ENCODE results near the gene CHPF. TPM values are rescaled to one million over a fixed set of nuclear protein-coding genes. Genes with fewer than 3 reads are reported as not detected.
A peak's percentile ranks its signal among the peaks of the same experiment; 100 is the strongest.

CHPF gene
- polyA plus RNA-seq, 3 donors, result 17.6 to 40.6 (median 33.8) TPM

DNA sequence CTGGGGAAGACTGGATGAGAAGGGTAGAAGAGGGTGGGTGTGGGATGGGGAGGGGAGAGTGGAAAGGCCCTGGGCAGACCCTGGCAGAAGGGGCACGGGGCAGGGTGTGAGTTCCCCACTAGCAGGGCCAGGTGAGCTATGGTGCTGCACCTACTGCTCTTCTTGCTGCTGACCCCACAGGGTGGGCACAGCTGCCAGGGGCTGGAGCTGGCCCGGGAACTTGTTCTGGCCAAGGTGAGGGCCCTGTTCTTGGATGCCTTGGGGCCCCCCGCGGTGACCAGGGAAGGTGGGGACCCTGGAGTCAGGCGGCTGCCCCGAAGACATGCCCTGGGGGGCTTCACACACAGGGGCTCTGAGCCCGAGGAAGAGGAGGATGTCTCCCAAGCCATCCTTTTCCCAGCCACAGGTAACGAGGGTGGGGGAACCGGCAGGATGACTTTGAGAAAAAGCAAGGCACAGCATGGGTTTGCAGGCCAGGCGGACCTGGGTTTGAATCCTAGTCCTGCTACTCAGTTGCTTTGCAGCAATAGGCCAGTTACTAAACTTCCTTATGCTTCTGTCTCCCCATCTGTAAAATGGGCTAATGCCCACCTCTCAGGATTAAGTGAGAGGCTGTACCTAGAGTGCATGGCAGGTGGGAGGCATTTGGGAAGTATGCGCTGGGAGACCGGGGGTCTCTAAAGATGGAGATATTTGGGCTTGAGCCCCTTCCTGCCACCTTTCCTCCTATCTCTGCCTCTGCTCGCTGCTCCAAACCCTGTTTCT is 28.8 kb upstream of the CHPF start, which contains the start of gene INHA:
INHA (plus strand) TSS at position 74 of the 765 bp plus-strand sequence; CDS start at position 139, 65 bp downstream.
- DNase-seq (ENCODE audit: extremely low read depth in 1 of 11, low read depth in 9 of 11, low spot score in 4 of 11), result no peak

DNA sequence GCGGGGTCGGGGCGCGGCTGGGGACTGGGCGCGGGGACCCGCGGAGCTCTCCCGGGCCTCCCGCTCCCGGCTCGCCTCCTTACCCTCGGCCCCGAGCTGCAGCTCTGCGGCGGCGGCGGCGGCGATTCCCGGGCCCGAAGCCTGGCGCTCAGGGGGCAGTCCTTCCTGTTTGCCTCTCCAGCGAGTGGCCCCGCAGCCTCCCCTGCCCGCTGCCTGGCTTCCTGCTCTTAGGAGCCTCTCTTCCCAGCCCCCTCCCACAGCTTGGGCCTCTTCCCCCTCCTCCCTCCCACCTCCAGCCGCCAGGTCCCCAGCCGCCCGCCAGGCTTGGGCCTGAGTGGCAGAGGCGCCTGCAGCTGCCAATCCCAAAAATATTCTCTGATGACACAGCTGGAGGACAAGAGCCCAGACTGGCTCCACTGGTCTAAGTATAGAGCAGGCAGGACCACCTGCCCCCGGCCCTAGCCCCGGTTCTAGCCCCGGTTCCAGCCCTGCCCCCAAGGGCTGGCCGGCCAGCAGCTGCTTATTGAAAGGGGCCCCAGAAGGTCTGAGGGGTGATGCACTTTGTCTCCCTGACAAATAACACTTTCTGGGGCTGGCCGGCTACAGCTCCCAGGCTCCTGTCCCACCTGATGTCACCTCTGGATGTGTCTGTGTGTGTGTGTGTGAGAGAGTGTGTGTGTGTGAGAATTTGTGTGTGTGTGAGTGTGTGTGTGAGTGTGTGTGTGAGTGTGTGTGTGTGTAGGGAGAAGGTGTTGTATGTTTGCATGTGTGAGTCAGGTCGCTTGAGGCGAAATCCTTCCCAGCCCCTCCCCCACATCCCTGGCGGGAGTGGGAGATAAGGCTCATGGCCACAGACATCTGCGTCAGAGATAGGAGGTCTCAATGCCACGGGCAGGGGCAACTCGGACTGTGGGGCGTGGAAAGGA is 28.0 kb upstream of the CHPF start, which contains the start of gene OBSL1:
OBSL1 (minus strand) TSS at position 229 of the 926 bp plus-strand sequence. CDS start 307 bp downstream, outside the sequence.
- peak in 6 of 11 donors; percentile 53 to 82 (median 72) for DNase-seq (ENCODE audit: extremely low read depth in 1 of 11, low read depth in 9 of 11, low spot score in 4 of 11)

DNA sequence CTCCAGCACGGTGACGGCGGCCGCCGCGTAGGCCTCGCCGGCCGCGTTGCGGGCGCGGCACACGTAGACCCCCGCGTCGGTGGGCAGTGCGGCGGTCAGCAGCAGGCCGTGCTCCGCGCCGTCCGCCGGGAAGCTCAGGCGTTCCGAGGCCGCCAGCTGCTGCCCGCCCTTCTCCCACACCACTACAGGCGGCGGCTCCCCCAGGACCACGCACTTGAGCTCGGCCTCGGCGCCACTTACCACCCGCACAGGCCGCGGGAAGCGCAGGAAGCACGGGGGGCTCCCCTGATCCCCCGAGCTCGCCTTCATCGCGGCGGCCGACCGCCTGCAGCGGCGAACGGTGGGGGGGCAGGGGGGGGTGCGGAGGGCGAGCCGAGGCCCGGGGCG is 27.3 kb upstream of the CHPF start:
- DNase-seq (ENCODE audit: extremely low read depth in 1 of 11, low read depth in 9 of 11, low spot score in 4 of 11), result no peak

DNA sequence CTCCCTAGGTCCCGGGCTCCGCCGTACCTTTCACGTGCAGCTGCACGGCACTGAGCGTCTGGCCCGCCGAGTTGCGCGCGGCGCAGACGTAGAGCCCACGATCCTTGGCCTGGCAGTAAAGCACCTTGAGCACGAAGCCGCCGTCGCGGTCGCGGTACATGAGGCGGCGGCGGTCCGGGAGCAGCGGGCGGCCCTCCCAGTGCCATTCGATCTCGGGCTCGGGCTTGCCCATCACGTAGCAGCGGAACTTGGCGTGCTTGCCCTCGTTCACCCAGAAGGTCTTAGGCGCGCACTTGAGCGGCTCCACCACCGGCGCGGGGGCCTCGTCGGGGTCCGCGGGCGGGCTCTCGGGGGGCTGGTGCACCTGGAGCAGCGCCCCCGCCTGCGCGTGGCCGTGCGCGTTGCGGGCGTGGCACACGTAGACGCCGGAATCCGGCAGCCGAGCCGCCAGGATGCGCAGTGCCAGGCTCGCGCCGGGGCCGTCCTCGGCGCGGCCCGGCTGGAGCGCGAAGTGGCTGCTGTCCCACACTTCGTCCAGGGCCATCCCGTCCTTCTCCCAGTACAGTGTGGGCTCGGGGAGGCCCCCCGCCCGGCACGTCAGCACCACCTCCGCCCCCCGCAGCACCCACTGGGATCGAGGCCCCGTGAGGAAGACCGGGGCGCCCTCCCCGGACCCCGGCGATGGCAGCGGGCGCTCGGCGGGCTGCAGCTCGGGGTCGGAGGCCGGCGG is 26.8 kb upstream of the CHPF start:
- no peak for DNase-seq (ENCODE audit: extremely low read depth in 1 of 11, low read depth in 9 of 11, low spot score in 4 of 11)

DNA sequence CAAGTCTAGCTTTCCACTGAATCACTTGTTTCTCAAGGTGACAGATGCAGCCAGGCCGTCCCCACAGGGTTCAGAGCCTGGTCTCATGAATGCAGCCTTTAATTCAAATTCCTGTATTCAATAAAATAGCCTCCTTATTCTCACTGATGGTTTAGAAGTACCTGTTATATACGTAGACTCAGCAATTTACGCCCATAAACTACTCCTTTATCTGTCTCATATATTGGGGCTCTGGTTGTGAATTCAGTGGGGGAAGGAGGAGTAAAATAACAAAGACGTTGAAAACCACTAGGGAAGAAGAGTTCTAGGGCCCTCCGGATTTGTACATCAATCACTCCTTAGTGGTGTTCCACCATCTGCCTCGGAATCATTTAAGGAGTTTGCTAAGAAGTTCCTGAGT is 26.0 kb upstream of the CHPF start:
- DNase-seq (ENCODE audit: extremely low read depth in 1 of 11, low read depth in 9 of 11, low spot score in 4 of 11), result no peak

DNA sequence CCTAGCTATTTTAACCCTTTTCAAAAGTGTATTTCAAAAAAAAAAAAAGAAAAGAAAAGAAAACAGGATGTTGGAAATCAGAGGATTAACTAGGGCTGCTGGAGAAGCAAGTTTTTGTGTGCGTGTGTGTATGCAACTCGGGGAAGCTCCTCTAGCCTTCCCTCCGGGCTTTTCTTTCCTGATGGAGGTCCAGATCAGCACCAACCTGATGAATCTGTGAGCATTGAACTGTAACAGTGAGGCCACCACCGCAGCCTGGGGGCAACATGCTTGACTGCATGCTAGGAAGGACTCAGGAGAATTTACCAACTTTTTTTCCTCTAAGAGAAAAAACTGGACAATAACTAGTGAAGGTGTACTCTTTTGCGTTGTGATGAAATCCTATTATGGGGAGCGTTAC is 25.4 kb upstream of the CHPF start:
- peak in 1 of 11 donors; percentile 32 for DNase-seq (ENCODE audit: extremely low read depth in 1 of 11, low read depth in 9 of 11, low spot score in 4 of 11)

DNA sequence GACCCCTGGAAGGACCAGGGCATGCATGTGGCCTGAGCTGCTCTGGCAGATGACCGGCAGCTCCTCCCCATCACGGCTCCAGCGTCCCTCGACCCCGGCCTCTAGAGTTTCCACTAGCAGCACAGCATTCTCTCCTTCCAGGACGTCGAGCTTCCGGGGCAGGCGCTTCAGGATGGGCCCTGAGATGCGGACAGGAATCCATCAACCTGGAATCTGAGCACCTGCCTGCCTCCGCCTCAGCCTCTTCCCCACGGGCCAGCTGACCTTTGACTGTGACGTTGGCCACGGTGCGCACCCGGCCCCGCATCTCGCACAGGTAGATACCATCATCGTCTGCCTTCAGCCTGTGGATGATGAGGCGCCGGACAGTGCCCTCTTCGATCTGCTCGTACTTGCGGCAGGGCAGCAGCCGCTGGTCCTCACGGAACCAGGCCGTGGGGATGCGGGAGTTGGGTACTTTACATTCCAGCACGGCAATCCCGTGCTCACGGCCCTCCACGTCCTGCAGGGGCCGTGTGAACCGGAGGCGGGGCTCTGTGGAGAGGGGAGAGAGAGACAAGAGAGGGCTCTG is 24.3 kb upstream of the CHPF start:
- no peak for DNase-seq (ENCODE audit: extremely low read depth in 1 of 11, low read depth in 9 of 11, low spot score in 4 of 11)

DNA sequence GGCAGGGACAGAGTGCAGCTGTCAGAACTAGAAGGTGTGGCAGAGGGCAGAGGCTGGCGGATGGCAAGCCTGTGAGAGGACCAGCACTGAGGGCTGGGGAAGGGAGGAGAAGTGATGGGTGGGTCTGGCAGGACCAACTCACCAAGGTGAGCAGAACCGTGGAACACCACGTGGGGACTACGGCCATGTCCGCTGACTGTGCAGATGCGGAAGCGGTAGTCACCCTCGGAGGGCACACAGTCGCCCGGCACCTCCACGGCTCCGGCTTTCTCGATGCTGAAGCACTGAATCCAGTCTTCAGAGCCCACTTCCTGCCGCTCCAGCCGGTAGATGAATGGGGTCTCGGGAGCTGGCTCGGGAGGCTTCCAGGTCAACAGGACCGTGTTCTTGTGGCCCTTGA is 23.5 kb upstream of the CHPF start:
- no peak for DNase-seq (ENCODE audit: extremely low read depth in 1 of 11, low read depth in 9 of 11, low spot score in 4 of 11)

DNA sequence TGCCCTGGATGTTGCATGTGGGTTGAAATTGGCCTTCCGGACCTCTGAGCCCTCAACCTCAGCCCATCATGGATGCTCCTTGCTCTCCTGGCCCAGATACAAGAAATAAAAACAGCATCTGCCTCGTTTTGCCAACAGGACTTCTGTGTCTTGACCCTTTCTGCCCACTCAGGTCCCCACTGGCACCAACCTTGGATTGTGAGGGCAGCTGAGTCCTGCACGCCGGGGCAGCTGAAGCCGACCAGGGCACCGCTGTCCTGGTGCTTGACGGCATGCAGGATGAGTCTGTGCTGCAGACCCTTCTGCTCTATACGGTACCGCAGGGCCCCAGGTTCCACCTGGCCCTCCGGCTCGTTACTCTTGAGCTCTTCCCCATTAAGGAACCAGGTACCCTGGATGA is 23.0 kb upstream of the CHPF start:
- no peak for DNase-seq (ENCODE audit: extremely low read depth in 1 of 11, low read depth in 9 of 11, low spot score in 4 of 11)

DNA sequence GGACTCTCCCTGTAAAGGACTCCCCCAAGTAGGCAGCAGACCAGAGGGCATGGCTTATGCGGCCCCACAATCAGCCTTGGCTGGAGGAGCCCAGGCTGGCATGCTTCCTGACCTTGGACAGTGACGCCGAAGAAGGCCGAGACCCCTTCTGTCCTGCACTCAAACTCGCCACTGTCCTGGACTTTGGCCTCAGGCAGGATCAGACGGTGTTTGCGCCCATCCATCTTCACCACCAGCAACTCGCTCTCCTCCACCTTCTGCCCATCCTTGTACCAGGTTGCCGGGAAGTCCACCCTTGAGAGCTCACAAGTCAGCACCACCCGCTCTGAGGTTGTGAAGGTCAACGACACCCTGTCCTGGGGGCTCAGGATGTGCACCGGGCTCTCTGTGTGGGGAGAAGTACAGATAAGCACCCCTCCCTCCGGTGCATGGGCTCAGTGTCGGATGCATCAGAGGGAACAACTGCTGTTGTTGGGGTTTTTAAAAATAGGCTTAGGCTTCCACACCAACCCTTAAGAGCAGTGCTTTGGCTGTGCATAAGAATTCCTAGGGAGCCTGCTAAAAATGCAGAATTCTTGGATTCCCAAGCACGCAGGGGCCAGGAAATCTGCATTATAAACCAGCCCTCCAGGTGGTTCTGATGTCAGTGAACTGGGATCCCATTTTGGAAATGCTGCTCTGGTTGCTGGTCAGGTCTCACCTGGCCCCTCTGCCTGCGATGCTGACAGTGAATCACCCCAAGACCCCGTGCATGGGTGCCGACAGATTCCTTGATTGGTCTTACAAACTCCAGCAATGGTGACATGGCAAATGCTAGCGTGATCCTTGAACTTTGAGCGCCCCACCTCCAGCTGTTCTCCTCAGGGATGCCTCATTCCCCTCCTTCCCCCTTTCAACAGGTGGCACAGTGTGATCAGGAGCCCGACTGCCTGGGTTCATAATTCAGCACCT is 21.8 kb upstream of the CHPF start:
- DNase-seq (ENCODE audit: extremely low read depth in 1 of 11, low read depth in 9 of 11, low spot score in 4 of 11), result no peak

DNA sequence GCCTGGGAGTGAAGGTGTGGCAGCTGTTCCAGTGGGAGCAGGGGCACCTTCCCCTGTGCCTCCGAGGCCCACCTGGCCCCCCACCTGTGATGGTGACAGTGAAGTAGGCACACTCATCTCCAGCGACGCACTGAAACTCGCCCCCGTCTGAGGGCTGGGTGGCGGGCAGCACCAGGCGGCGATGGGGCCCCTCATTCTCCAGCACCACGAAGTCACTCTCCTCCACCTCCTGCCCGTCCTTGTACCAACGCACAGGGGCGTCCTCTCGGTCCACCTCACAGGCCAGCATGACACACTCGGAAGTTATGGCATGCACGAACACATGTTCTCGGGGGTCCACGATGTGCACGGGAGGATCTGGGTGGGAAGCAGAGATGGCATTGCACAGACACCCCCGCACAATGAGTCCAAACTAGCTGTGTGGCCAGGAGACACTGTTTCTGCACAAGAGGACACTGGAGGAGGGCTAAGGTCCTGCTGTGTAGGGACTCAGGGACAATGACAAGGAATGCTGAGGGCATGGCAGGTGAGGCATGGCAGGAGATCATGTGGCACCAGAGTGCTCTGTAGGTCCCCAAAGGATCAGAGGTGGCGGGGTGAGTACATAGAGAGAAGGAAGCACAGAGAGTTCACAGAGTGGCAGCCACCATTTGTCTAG is 19.8 kb upstream of the CHPF start:
- no peak for DNase-seq (ENCODE audit: extremely low read depth in 1 of 11, low read depth in 9 of 11, low spot score in 4 of 11)

DNA sequence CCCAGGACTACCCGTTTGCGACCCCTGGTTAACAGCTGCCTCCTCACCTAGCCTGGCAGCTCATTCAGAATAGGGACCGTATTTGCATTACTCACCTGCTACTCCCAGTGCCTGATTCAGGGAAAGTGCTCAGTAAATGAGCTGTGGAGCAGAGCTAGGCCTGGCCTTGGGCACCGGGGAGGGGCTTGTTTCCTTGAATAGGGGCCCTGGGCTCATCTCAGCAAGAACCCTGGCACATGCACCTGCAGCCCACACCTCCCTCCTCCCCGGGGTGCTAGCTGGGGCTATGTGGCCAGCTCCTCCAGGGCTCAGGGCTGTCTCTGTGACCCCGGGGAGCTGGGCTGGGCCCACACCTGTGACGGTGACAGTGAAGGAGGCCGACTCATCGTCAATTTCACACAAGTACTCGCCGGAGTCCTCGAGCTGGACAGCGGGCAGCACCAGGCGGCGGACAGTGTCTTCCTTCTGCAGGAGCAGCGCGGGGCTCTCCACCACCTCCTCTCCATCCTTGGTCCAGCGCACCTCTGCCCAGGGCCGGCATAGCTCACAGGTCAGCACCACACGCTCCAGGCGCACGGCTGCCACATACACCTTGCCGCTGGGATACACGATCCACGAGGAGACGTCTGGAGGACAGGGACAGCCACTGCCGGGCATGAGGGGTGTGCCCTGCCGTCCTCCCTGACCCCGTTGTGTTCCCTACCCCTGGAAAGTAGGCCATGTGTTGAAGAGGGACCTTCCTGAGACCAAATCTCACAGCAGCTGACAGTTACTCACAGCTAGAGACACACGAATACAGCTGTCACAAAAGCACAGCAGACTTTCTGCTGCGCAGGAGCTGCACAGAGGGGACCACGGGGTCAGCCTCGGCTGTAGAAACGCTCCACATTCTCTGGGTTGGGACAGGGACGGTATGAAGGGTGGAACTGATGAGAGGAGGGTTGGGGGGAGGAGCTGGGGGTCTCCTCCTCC is 18.7 kb upstream of the CHPF start:
- DNase-seq (ENCODE audit: extremely low read depth in 1 of 11, low read depth in 9 of 11, low spot score in 4 of 11), result no peak

DNA sequence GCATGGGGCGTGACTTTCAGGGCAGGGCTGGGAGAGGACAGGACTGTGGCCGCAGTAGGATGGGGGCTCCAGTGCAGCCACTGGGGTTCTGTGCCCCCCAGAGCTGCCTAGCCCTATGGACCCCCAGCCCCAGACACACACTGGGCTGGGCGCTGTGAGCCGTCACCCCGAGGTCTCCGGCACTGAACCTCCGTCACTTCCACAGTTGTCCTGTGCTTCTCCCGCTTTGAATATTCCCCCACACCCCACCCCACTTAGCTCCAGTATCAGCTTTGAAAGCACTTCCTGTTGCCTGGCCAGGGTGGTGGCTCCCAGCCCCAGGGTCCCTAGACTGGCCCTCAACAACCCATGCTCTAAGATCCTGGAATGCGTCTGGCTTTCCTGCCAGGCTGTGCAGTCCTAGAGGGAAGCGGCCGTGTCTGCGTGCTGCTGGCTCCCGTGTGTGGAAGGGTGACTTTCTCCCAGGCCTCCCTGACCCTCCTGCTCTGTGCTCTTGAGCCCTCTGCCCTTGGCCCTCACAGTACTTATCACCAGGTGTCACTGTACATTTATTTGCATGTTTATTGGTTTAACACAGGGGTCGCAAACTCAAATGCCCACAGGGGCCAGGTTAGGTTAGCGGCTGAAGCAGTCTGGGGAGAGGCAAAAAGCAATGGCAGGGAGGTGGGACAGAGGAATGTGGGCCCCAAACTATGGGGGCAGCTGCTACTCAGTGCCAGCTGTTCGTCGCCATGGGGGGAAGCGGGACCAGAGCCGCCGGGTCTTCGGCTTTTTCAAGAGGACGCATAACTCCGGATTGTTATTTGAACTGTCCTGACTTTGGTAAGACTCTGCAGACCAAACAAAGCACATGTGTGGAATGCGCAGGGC is 17.8 kb upstream of the CHPF start:
- DNase-seq (ENCODE audit: extremely low read depth in 1 of 11, low read depth in 9 of 11, low spot score in 4 of 11), result no peak

DNA sequence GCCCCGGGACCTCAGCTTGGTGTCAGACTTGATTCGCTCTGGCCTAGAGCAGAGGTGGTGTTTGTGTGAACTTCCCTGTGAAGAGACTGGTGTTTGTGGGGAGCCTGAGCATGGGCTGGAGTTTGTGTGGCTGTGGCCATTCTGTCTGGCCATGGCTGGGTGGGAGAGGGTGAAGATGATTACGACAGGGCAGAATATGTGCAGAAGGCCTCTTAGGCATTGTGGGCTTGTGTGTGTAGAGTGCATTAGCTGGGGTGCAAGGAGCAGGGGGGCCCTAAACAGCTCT is 17.2 kb upstream of the CHPF start:
- DNase-seq (ENCODE audit: extremely low read depth in 1 of 11, low read depth in 9 of 11, low spot score in 4 of 11), result no peak

DNA sequence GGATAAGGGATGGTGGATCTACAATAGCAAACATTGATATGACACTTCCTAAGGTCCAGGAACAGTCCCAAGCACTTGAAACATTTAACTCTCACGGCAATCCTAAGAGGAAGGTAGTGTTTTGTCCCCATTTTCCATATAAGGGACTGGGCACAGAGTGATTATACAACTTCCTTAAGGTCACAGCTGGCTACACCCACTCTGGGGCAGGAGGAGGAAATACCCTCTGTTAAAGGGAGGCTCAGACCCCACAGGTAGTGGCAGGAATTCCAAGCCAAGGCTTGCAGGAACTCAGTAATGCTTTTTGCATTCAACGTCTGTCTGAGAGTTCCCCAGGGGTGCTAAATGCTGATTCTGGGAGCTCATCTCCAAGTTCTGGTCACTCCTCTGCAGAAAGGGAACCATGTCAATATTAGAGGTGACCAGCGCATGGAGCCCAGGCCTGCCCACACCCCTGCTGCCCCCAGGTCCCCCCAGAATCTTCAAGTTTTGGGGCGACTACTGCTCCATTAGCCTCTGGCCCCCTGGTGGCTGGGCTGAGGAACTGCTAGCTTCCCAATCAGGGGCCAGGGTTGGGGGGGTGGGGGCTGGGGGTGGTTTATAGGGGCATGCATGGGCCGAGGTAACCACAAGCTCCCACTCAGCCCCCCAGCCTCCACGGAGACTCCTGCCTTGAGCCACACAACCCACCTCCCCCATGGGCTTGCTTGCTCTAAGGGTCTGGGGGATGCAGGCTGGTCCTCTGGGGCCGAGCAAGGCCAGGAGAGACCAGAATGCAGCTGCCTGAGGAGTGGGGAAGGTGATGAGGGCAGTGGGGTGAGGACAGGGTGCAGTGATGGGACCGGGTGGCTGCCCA is 16.7 kb upstream of the CHPF start:
- no peak for DNase-seq (ENCODE audit: extremely low read depth in 1 of 11, low read depth in 9 of 11, low spot score in 4 of 11)
